GM13976 (cell line): ENCODE measurements around the gene CELF5.

Experiments
- DNase-seq: peaks from one replicate; pipeline ENCODE4 v3.0.0; 2012; ENCODE audit warnings: low spot score
- in situ Hi-C: fragments of 300-500 bp; cut with MboI; formaldehyde crosslinking; loops from one replicate; pipeline ENCODE4 v1.12.0; 2022; ENCODE audit warnings: low sequenced_read_pairs, mixed read lengths, inconsistent platforms; ENCODE audit not compliant: unreplicated experiment
- TF ChIP-seq, protein P1 (sequence below): IDR thresholded peaks from 2 replicates; pipeline ENCODE4 v1.5.1; 2012; ENCODE audit warnings: borderline replicate concordance, mild to moderate bottlenecking; ENCODE audit not compliant: insufficient read depth; ENCODE audit errors: extremely low read depth, missing control alignments, control extremely low read depth

CELF5 gene

DNA sequence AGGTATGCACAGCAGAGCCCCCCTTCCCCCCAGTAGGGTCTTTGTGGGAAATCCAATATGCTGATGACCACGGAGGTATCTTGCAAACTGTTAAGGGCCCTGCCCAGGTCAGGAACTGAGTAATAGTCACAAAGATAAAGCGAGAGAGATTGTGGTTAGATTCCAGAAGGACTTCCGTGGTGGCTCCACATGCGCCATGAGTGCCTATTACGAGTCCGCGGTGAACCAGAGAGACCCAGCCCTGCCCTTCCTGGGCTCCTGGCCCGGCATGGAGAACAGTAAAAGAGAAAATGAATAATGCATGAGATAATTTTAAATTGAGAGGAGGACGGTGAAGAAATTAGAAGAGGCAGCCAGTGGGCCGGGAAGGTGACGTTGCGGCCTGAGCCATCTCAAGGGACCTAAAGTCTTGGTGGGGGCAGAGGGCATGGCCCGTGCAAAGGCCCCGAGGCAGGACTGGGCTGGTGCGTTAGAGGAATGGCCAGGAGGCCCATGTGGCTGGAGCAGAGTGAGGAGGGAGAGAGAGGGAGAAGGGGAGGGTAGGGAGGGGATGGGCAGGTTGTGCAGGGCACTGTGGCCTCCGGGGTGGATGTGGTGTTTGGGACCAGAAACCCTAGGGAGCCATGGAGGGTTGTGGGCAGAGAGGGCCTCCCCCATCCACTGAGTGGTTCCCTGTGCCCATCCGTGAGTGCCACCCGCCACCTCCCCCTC lies 95.3 kb downstream of the CELF5 start:
- TF ChIP-seq, protein P1, sequence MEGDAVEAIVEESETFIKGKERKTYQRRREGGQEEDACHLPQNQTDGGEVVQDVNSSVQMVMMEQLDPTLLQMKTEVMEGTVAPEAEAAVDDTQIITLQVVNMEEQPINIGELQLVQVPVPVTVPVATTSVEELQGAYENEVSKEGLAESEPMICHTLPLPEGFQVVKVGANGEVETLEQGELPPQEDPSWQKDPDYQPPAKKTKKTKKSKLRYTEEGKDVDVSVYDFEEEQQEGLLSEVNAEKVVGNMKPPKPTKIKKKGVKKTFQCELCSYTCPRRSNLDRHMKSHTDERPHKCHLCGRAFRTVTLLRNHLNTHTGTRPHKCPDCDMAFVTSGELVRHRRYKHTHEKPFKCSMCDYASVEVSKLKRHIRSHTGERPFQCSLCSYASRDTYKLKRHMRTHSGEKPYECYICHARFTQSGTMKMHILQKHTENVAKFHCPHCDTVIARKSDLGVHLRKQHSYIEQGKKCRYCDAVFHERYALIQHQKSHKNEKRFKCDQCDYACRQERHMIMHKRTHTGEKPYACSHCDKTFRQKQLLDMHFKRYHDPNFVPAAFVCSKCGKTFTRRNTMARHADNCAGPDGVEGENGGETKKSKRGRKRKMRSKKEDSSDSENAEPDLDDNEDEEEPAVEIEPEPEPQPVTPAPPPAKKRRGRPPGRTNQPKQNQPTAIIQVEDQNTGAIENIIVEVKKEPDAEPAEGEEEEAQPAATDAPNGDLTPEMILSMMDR: no peak
- in situ Hi-C loops: loop anchor here (10.0 kb wide), 1 partner anchor 155 kb away; no protein-coding TSS in a partner anchor
- no peak for DNase-seq

GRCh38 chr19:3320354-3320670 lies 95.9 kb downstream of the CELF5 start:
- DNase-seq: no peak
- in situ Hi-C loops: loop anchor here (10.0 kb wide), 1 partner anchor 154 kb away; no protein-coding TSS in a partner anchor
- TF ChIP-seq, protein P1: no peak

GRCh38 chr19:3320853-3321252 lies 96.4 kb downstream of the CELF5 start:
- DNase-seq: no peak
- in situ Hi-C loops: loop anchor here (10.0 kb wide), 1 partner anchor 154 kb away; no protein-coding TSS in a partner anchor
- TF ChIP-seq, protein P1: no peak

DNA sequence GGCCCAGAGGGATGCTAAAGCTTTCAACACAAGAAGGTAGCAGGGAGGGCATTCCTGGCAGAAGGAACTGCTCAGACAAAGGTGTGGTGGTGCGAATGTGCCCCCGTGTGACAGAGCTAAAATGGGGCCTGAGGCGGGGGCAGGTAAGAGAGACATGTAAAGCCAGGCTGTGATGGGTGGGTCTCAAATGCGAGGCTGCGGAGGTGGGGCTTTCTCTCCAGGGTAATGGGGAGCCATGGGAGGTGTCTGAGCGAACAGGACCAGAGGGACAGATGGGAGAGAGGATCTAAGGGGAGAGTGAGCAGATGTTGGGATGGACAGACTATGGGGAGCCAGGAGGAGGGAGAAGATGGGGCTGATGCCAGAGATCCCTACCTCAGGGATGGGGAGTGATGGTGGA lies 97.2 kb downstream of the CELF5 start:
- in situ Hi-C loops: loop anchor here (10.0 kb wide), 1 partner anchor 153 kb away; no protein-coding TSS in a partner anchor
- TF ChIP-seq, protein P1: no peak
- DNase-seq: no peak

GRCh38 chr19:3322199-3322978 lies 97.9 kb downstream of the CELF5 start:
- in situ Hi-C loops: loop anchor here (10.0 kb wide), 1 partner anchor 152 kb away; no protein-coding TSS in a partner anchor
- TF ChIP-seq, protein P1: no peak
- no peak for DNase-seq

DNA sequence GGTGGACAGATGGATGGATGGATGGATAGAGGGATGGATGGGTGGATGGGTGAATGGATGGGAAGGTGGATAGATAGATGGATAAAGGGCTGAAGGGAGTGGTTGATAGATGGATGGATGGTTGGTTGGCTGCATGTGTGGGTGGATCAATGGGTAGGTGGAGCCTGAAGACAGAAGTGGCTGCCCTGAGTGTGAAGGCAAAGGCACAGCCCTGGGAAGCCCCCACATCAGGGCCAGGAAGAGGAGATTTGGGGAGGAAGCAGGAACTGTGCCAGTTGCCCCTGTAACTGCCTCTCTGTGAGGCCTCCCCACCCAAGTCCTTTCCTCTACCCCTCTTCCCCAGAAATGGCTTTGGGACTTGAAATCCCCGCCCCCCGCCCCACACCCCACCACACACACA lies 98.6 kb downstream of the CELF5 start:
- DNase-seq: peak; percentile 41
- in situ Hi-C loops: loop anchor here (10.0 kb wide), 1 partner anchor 152 kb away; no protein-coding TSS in a partner anchor
- TF ChIP-seq, protein P1: no peak
